HEK293T (cell line): ENCODE measurements around the gene KCNMA1.

ENCODE experiments used
- ARNT ChIP-seq: fragments of 450-650 bp; IDR thresholded peaks from 2 replicates; pipeline ENCODE4 v1.6.1; 2017; ENCODE audit warnings: mild to moderate bottlenecking
- HDGF ChIP-seq: fragments of 450-650 bp; IDR thresholded peaks from 2 replicates; pipeline ENCODE4 v1.6.1; 2017; ENCODE audit warnings: antibody characterized with exemption, borderline replicate concordance

DNA sequence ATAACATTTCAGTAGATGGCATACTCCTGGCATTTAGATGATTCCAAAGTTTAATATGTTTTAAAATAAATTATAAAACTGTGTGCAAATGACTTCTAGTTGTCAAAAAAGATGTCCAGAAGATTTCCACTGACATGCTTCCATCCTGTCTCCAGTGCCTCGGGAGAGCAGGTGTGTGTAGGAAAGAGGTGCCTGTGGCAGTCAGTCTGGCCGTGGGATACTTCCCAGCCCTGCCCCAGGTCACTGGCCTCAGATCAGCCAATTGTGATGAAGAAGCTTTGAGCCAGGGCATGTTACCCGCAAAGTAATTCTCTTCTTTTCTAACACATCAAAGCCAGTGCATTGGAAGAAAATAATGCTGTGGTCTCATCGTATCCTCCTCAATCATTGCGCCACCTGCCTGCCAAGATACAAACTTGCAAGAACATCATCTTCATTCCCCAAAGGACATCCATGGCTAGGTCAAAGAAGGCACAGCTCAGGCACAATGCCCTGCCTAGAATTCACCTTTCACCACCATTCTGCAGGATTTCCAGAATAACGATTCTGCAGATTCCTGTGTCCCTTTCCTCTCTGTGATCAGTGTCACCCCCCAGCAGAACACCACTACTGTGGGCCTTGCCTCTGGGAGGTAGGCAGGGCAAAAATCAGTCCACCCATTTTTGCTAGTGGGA, 6.3 kb upstream of the KCNMA1 start:
- TF ChIP-seq ARNT (no peak), HDGF (no peak)
